ENCODE data around the gene MIA2.

DNA sequence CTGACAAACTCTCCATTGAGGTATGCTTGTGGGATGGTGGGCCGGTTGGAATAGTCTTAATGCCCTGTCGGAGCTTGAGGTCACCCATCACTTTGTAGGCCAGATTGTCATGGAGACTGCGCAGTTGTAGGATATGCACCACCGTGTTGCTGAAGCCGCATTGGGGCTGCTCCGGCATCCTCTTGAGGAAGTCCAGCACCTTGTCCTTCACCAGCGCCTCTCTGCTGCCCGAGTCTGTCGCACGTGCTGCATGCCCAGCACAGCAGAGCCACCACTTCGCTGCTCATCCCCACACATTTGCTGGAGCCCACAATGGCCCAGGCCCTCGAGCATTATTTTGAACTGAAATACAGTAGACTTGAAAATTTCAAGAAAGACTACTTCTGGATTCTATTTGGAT is 136.7 kb downstream of the MIA2 start:
- TF ChIP-seq, protein P1, sequence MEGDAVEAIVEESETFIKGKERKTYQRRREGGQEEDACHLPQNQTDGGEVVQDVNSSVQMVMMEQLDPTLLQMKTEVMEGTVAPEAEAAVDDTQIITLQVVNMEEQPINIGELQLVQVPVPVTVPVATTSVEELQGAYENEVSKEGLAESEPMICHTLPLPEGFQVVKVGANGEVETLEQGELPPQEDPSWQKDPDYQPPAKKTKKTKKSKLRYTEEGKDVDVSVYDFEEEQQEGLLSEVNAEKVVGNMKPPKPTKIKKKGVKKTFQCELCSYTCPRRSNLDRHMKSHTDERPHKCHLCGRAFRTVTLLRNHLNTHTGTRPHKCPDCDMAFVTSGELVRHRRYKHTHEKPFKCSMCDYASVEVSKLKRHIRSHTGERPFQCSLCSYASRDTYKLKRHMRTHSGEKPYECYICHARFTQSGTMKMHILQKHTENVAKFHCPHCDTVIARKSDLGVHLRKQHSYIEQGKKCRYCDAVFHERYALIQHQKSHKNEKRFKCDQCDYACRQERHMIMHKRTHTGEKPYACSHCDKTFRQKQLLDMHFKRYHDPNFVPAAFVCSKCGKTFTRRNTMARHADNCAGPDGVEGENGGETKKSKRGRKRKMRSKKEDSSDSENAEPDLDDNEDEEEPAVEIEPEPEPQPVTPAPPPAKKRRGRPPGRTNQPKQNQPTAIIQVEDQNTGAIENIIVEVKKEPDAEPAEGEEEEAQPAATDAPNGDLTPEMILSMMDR (IDR thresholded peaks at IDR 0.05), result no peak
- TF ChIP-seq POLR2A (IDR thresholded peaks at IDR 0.05), result no peak

Data from body of pancreas (tissue), 4 donors.